Neural progenitor cell (in vitro differentiated cells): ENCODE measurements around the gene VAV2. TPM values are rescaled to one million over a fixed set of nuclear protein-coding genes. Genes with fewer than 3 reads are reported as not detected.

Source experiments
- DNase-seq: peaks from one replicate; pipeline ENCODE4 v3.0.0-alpha.2; 2016; ENCODE audit warnings: low spot score
- H2AFZ ChIP-seq: fragments of 200-600 bp; sonication (generic); replicated peaks from 2 replicates; pipeline ENCODE4 v1.6.1; 2016; ENCODE audit warnings: antibody characterized with exemption
- H3F3A ChIP-seq: fragments of 200-600 bp; sonication (generic); 2 replicates; pipeline ENCODE4 v1.6.1; 2016; ENCODE audit warnings: antibody characterized with exemption, low read depth
- H3K27ac ChIP-seq: fragments of 200-600 bp; sonication (generic); 2 replicates; pipeline ENCODE4 v1.5.1; 2016; ENCODE audit warnings: mild to moderate bottlenecking
- H3K27me3 ChIP-seq: fragments of 200-600 bp; sonication (generic); 2 replicates; pipeline ENCODE4 v1.6.1; 2016; ENCODE audit warnings: mild to moderate bottlenecking, moderate library complexity
- H3K36me3 ChIP-seq: fragments of 200-600 bp; sonication (generic); 2 replicates; pipeline ENCODE4 v1.5.1; 2016
- H3K4me1 ChIP-seq: fragments of 200-600 bp; sonication (generic); 2 replicates; pipeline ENCODE4 v1.6.1; 2016; ENCODE audit warnings: mixed run types
- H3K4me2 ChIP-seq: fragments of 200-600 bp; sonication (generic); 2 replicates; pipeline ENCODE4 v1.6.1; 2016
- H3K4me3 ChIP-seq: fragments of 200-600 bp; sonication (generic); 2 replicates; pipeline ENCODE4 v1.5.1; 2016
- H3K79me2 ChIP-seq: fragments of 200-600 bp; sonication (generic); 2 replicates; pipeline ENCODE4 v1.6.1; 2016; ENCODE audit warnings: low read depth
- H3K9ac ChIP-seq: fragments of 200-600 bp; sonication (generic); 2 replicates; pipeline ENCODE4 v1.6.1; 2016
- H3K9me3 ChIP-seq: fragments of 200-600 bp; sonication (generic); 2 replicates; pipeline ENCODE4 v1.5.1; 2016; ENCODE audit warnings: low read depth
- H4K20me1 ChIP-seq: fragments of 200-600 bp; sonication (generic); 2 replicates; pipeline ENCODE4 v1.6.1; 2016; ENCODE audit warnings: low read depth
- H3K27ac Mint-ChIP-seq: 3 replicates; pipeline ENCODE4 v1.8.0; 2021; ENCODE audit warnings: mixed read lengths
- H3K27me3 Mint-ChIP-seq: 2 replicates; pipeline ENCODE4 v1.8.0; 2022; ENCODE audit warnings: low read depth, mild to moderate bottlenecking, inconsistent platforms, moderate library complexity, mixed read lengths; ENCODE audit not compliant: insufficient read depth
- H3K36me3 Mint-ChIP-seq: 3 replicates; pipeline ENCODE4 v1.8.0; 2021; ENCODE audit warnings: mixed read lengths
- H3K4me1 Mint-ChIP-seq: 3 replicates; pipeline ENCODE4 v1.8.0; 2021; ENCODE audit warnings: mixed read lengths
- H3K4me3 Mint-ChIP-seq: 3 replicates; pipeline ENCODE4 v1.8.0; 2021; ENCODE audit warnings: mild to moderate bottlenecking, moderate library complexity, mixed read lengths
- H3K9me3 Mint-ChIP-seq: 3 replicates; pipeline ENCODE4 v1.8.0; 2020; ENCODE audit warnings: mixed read lengths
- CTCF ChIP-seq: fragments of 200-600 bp; sonication (generic); IDR thresholded peaks from 2 replicates; pipeline ENCODE4 v1.5.1; 2017; ENCODE audit warnings: antibody characterized with exemption, mild to moderate bottlenecking
- EZH2 ChIP-seq: fragments of 200-600 bp; sonication (generic); IDR thresholded peaks from 2 replicates; pipeline ENCODE4 v1.6.1; 2017; ENCODE audit warnings: antibody characterized with exemption, mild to moderate bottlenecking, moderate library complexity
- EZH2phosphoT487 ChIP-seq: fragments of 200-600 bp; sonication (generic); IDR thresholded peaks from 2 replicates; pipeline ENCODE4 v1.6.1; 2017; ENCODE audit warnings: antibody characterized with exemption
- total RNA-seq: library from RNA; depleted of rRNA; stranded (reverse); fragments of >200 nt; gene quantifications from 2 replicates; pipeline ENCODE4 v1.2.3, GENCODE V29; 2015; ENCODE audit warnings: low replicate concordance

Gene VAV2
- total RNA-seq, 1 donor from 2014 or later, result 12.9 TPM

GRCh38 chr9:133803028-133803585 lies 189.0 kb downstream of the VAV2 start:
- no peaks in the 10 kb centered on the region for H3K79me2 ChIP-seq
- Mint-ChIP-seq H3K27ac (peak overlapping the region; percentile 63), H3K27me3 (no peaks in the 10 kb centered on the region), H3K4me3 (no peak overlapping the region), H3K36me3 (peaks cover 5% of the 10 kb centered on the region), H3K9me3 (no peaks in the 10 kb centered on the region), H3K4me1 (peaks cover 18% of the 10 kb centered on the region)
- no peak overlapping the region for H3K4me3 ChIP-seq
- no peak for TF ChIP-seq EZH2phosphoT487
- no peak for TF ChIP-seq EZH2
- no peak for TF ChIP-seq CTCF
- H3K27me3 ChIP-seq, result no peaks in the 10 kb centered on the region
- no peaks in the 10 kb centered on the region for H3K36me3 ChIP-seq
- H3K9ac ChIP-seq, result no peak overlapping the region
- no peak for DNase-seq
- H3K4me1 ChIP-seq, result no peaks in the 10 kb centered on the region
- H3K27ac ChIP-seq, result no peak overlapping the region
- no peaks in the 10 kb centered on the region for H3F3A ChIP-seq
- H2AFZ ChIP-seq, result no peak overlapping the region
- no peak overlapping the region for H3K4me2 ChIP-seq
- H3K9me3 ChIP-seq, result no peaks in the 10 kb centered on the region
- peaks cover 3% of the 10 kb centered on the region for H4K20me1 ChIP-seq

GRCh38 chr9:133801739-133802138 lies 190.4 kb downstream of the VAV2 start:
- H3K4me1 Mint-ChIP-seq, result peaks cover 18% of the 10 kb centered on the region
- Histone ChIP-seq H3K27me3 (no peaks in the 10 kb centered on the region), H2AFZ (no peak overlapping the region), H3K4me3 (no peak overlapping the region), H3K4me2 (no peak overlapping the region), H3K27ac (no peak overlapping the region), H3F3A (no peaks in the 10 kb centered on the region), H3K9ac (no peak overlapping the region), H3K36me3 (no peaks in the 10 kb centered on the region), H4K20me1 (peaks cover 3% of the 10 kb centered on the region), H3K9me3 (no peaks in the 10 kb centered on the region), H3K79me2 (no peaks in the 10 kb centered on the region), H3K4me1 (no peaks in the 10 kb centered on the region)
- no peak for TF ChIP-seq CTCF
- no peak overlapping the region for H3K4me3 Mint-ChIP-seq
- no peak overlapping the region for H3K27ac Mint-ChIP-seq
- H3K36me3 Mint-ChIP-seq, result peaks cover 5% of the 10 kb centered on the region
- no peak for DNase-seq
- H3K27me3 Mint-ChIP-seq, result no peaks in the 10 kb centered on the region
- H3K9me3 Mint-ChIP-seq, result no peaks in the 10 kb centered on the region

- H3K4me1 Mint-ChIP-seq, result peaks cover 18% of the 10 kb centered on the region
- Histone ChIP-seq H2AFZ (no peak overlapping the region), H3K4me3 (no peak overlapping the region), H3K9me3 (no peaks in the 10 kb centered on the region), H3K27ac (no peak overlapping the region), H3K36me3 (no peaks in the 10 kb centered on the region), H3K4me1 (no peaks in the 10 kb centered on the region), H3K4me2 (no peak overlapping the region), H3F3A (no peaks in the 10 kb centered on the region), H3K9ac (no peak overlapping the region), H4K20me1 (peaks cover 3% of the 10 kb centered on the region), H3K27me3 (no peaks in the 10 kb centered on the region), H3K79me2 (no peaks in the 10 kb centered on the region)
- H3K9me3 Mint-ChIP-seq, result no peaks in the 10 kb centered on the region
- TF ChIP-seq CTCF, result no peak
- H3K36me3 Mint-ChIP-seq, result peaks cover 9% of the 10 kb centered on the region
- H3K27me3 Mint-ChIP-seq, result no peaks in the 10 kb centered on the region
- no peak overlapping the region for H3K27ac Mint-ChIP-seq
- no peak for DNase-seq
- H3K4me3 Mint-ChIP-seq, result no peak overlapping the region
Measured at GRCh38 chr9:133800266-133800665, 191.9 kb downstream of the VAV2 start.
